Ovary (tissue), 9 donors: ENCODE measurements around the gene ANKRD42. TPM values are rescaled to one million over a fixed set of nuclear protein-coding genes. Genes with fewer than 3 reads are reported as not detected.

Experiments
- DNase-seq, 5 donors: peaks; one replicate each; pipeline ENCODE4 v3.0.0-alpha.2; 2019 to 2020
- H3K27ac ChIP-seq, 2 donors: fragments of 200-600 bp; one replicate each; pipeline versions ENCODE4 v1.5.1 to v1.8.0; 2019 to 2022
- H3K27me3 ChIP-seq: fragments of 200-600 bp; one replicate; pipeline ENCODE4 v1.8.0; 2022
- H3K36me3 ChIP-seq: fragments of 200-600 bp; sonication (generic); one replicate; pipeline ENCODE4 v1.5.1; 2019
- H3K4me1 ChIP-seq: one replicate; pipeline ENCODE4 v1.8.1; 2013; ENCODE audit warnings: mild to moderate bottlenecking, moderate library complexity; ENCODE audit not compliant: insufficient read depth
- H3K4me3 ChIP-seq: fragments of 200-600 bp; sonication (generic); one replicate; pipeline ENCODE4 v1.5.1; 2017
- H3K9me3 ChIP-seq, 2 donors: fragments of 200-600 bp in 1 of 2; sonication (generic) in 1 of 2; one replicate each; pipeline versions ENCODE4 v1.5.1 to v1.8.1; 2013 to 2019; ENCODE audit warnings: mild to moderate bottlenecking in 1 of 2, moderate library complexity in 1 of 2
- CTCF ChIP-seq, 3 donors: fragments of 450-650 bp in 2 of 3; fragments of 200-600 bp in 1 of 3; IDR thresholded peaks; one replicate each; pipeline versions ENCODE4 v1.5.1 to v1.8.0; 2016 to 2022; ENCODE audit warnings: antibody characterized with exemption in 3 of 3, mild to moderate bottlenecking in 1 of 3
- EP300 ChIP-seq: sonication (generic); formaldehyde crosslinking; IDR thresholded peaks from one replicate; pipeline ENCODE4 v1.6.1; 2017; ENCODE audit warnings: antibody characterized with exemption
- POLR2A ChIP-seq: fragments of 450-650 bp; IDR thresholded peaks from one replicate; pipeline ENCODE4 v1.6.1; 2017; ENCODE audit warnings: antibody characterized with exemption, mild to moderate bottlenecking, moderate library complexity
- WGBS, 3 donors: extraction: QIAGEN DNeasy Blood & Tissue Kit in 1 of 3; methylation state at CpG; one replicate each; pipeline versions ENCODE4 v1.1.5 to v1.1.7; 2013 to 2017; 5-methylcytosine and 5-hydroxymethylcytosine counted together
- intact Hi-C, 4 donors: fragments of 100-400 bp; cut with DNase I; formaldehyde crosslinking; loops; one replicate each; pipeline versions ENCODE4 v1.11.0 to v1.15.1; 2022 to 2023
- polyA plus RNA-seq, 2 donors: library from polyadenylated mRNA; stranded (reverse); fragments of 200-250 nt in 1 of 2; fragments of 350-450 nt in 1 of 2; fragmentation: Illumina TruSeq in 1 of 2; extraction: RNeasy Lipid Tissue Mini Kit (QIAGEN cat#74804) in 1 of 2; gene quantifications; one replicate each; pipeline ENCODE4 v1.2.3, GENCODE V29; 2013 to 2014
- total RNA-seq, 7 donors: library from RNA; depleted of rRNA in 2 of 7; stranded (reverse); fragments of >200 nt in 2 of 7; fragmentation: NEBNext Ultra II Directional in 3 of 7; extraction: Animal tissue kit (Norgen Biotek cat#: 25700) in 3 of 7; gene quantifications; one replicate each; pipeline versions ENCODE4 v1.1.0 to v1.2.4, GENCODE V29; 2016 to 2023
- donor health status: DM: no; HTN: no; CAD: no; lungs with moderate emphysema.
- donor health status: DM: no; HTN: no; CAD: no.
- donor health status: Bipolar disorder and iron deficiency.
- donor health status: DM: yes; HTN: yes; CAD: no.
- donor health status: DM: no; HTN: no; CAD: no.
- donor health status: DM: yes; HTN: yes; CAD: no.

Gene ANKRD42
- total and polyA plus RNA-seq, 9 donors, result 5.6 to 21.7 (median 14.0) TPM

GRCh38 chr11:83158965-83159901 lies 34.3 kb upstream of the ANKRD42 start:
- intact Hi-C loops, result loop anchor here in 3 of 4 donors (5.0 to 10.0 kb wide), 3 partner anchors 33 to 87 kb away; partner anchors contain the start of genes ANKRD42 (in 1 of the 3) and RAB30 (in 1 of the 3)
- no peak for DNase-seq
- WGBS, 3 donors, result 5 to 13% (median 6%) methylated on average over 15 of the region's 15 CpGs
- peaks cover 3% of the 10 kb centered on the region for H3K4me1 ChIP-seq
- no peaks in the 10 kb centered on the region for H3K27me3 ChIP-seq
- no peak for TF ChIP-seq EP300
- TF ChIP-seq POLR2A, result no peak
- TF ChIP-seq CTCF (IDR thresholded peaks at IDR 0.05), result no peak
- H3K27ac ChIP-seq, result peak overlapping the region in 1 of 2 donors; percentile 99
- no peaks in the 10 kb centered on the region for H3K36me3 ChIP-seq
- no peaks in the 10 kb centered on the region for H3K9me3 ChIP-seq
- peak overlapping the region; percentile 95 for H3K4me3 ChIP-seq

- Histone ChIP-seq H3K36me3 (no peaks in the 10 kb centered on the region), H3K27me3 (no peaks in the 10 kb centered on the region), H3K9me3 (no peaks in the 10 kb centered on the region), H3K4me1 (peaks cover 3% of the 10 kb centered on the region), H3K27ac (no peak overlapping the region), H3K4me3 (peak overlapping the region; percentile 95)
- DNase-seq, result no peak
- no peak for TF ChIP-seq POLR2A
- no peak for TF ChIP-seq CTCF (IDR thresholded peaks at IDR 0.05)
- no peak for TF ChIP-seq EP300
- intact Hi-C loops, result loop anchor here in 3 of 4 donors (5.0 to 10.0 kb wide), 3 partner anchors 32 to 88 kb away; partner anchors contain the start of genes ANKRD42 (in 1 of the 3) and RAB30 (in 1 of the 3)
- WGBS, 3 donors, result 23 to 39% (median 24%) methylated on average over 6 of the region's 6 CpGs
Measured at GRCh38 chr11:83159902-83160865, 33.3 kb upstream of the ANKRD42 start.

GRCh38 chr11:83161610-83162199 lies 31.8 kb upstream of the ANKRD42 start:
- TF ChIP-seq CTCF (IDR thresholded peaks at IDR 0.05) (no peak), POLR2A (no peak), EP300 (no peak)
- 12 to 46% (median 17%) methylated on average over 1 of the region's 1 CpG for WGBS, 3 donors
- intact Hi-C loops, result no loop called here
- peaks cover 3% of the 10 kb centered on the region for H3K4me1 ChIP-seq
- no peak overlapping the region for H3K27ac ChIP-seq
- no peaks in the 10 kb centered on the region for H3K27me3 ChIP-seq
- no peak overlapping the region for H3K4me3 ChIP-seq
- no peaks in the 10 kb centered on the region for H3K36me3 ChIP-seq
- no peak for DNase-seq
- H3K9me3 ChIP-seq, result no peaks in the 10 kb centered on the region

- Histone ChIP-seq H3K36me3 (no peaks in the 10 kb centered on the region), H3K9me3 (no peaks in the 10 kb centered on the region), H3K27me3 (no peaks in the 10 kb centered on the region), H3K4me3 (no peak overlapping the region), H3K4me1 (peaks cover 3% of the 10 kb centered on the region), H3K27ac (no peak overlapping the region)
- intact Hi-C loops, result no loop called here
- WGBS, 3 donors, result 88 to 90% (median 90%) methylated on average over 2 of the region's 2 CpGs
- TF ChIP-seq POLR2A, result no peak
- no peak for DNase-seq
Measured at GRCh38 chr11:83162377-83162776, 31.1 kb upstream of the ANKRD42 start.
